Measurements from ENCODE around the gene ADM2.

Gene ADM2

GRCh38 chr22:50529416-50529896 is 48.1 kb downstream of the ADM2 start:
- TF ChIP-seq CTCF (conservative IDR thresholded peaks at IDR 0.05), result no peak
- H3K27ac ChIP-seq, result no peak overlapping the region

GRCh38 chr22:50529897-50530579 is 48.7 kb downstream of the ADM2 start, which contains the start of gene TYMP:
Gene TYMP (minus strand): TSS chr22:50530012. CDS start chr22:50529709, 303 bp downstream.
- no peak for TF ChIP-seq CTCF (conservative IDR thresholded peaks at IDR 0.05)

GRCh38 chr22:50530580-50530876 is 49.2 kb downstream of the ADM2 start:
- H3K27ac ChIP-seq, result peak overlapping the region; percentile 71
- no peak for TF ChIP-seq CTCF (conservative IDR thresholded peaks at IDR 0.05)

More at GRCh38 chr22:50529897-50530579, 48.7 kb downstream of the ADM2 start, which contains the start of gene TYMP:
- peak within 1 kb of the TSS; percentile 71 for H3K27ac ChIP-seq

GRCh38 chr22:50530877-50531545 is 49.7 kb downstream of the ADM2 start:
- peak overlapping the region; percentile 71 for H3K27ac ChIP-seq
- no peak for TF ChIP-seq CTCF (conservative IDR thresholded peaks at IDR 0.05)

- no peak for TF ChIP-seq CTCF (conservative IDR thresholded peaks at IDR 0.05)
- peak overlapping the region; percentile 71 for H3K27ac ChIP-seq
These were observed 50.2 kb downstream of the ADM2 start for GRCh38 chr22:50531546-50531961.

- no peak for TF ChIP-seq CTCF (conservative IDR thresholded peaks at IDR 0.05)
- peak overlapping the region; percentile 71 for H3K27ac ChIP-seq
These were observed 50.8 kb downstream of the ADM2 start for GRCh38 chr22:50531962-50532674.

All from VCaP (cell line).